Liver (tissue), 9 donors: ENCODE results near the gene CCDC88C. TPM values are rescaled to one million over a fixed set of nuclear protein-coding genes. Genes with fewer than 3 reads are reported as not detected.

ENCODE experiments used
- DNase-seq: peaks from one replicate; pipeline ENCODE4 v3.0.0-alpha.2; 2017; ENCODE audit warnings: low spot score
- H3K27ac ChIP-seq, 2 donors: one replicate each; pipeline ENCODE4 v1.7.0; 2013; ENCODE audit warnings: inconsistent platforms in 2 of 2, low read length in 2 of 2, control low read depth in 1 of 2, low read depth in 1 of 2, mild to moderate bottlenecking in 1 of 2
- H3K27me3 ChIP-seq, 4 donors: one replicate each; pipeline versions ENCODE4 v1.6.1 to v1.7.0; 2013; ENCODE audit warnings: low read length in 3 of 4, inconsistent platforms in 1 of 4, mild to moderate bottlenecking in 1 of 4, moderate library complexity in 1 of 4; ENCODE audit not compliant: control insufficient read depth in 4 of 4, insufficient read depth in 4 of 4
- H3K36me3 ChIP-seq, 4 donors: one replicate each; pipeline versions ENCODE4 v1.6.1 to v1.7.0; 2013; ENCODE audit warnings: low read length in 3 of 4, mild to moderate bottlenecking in 3 of 4, low read depth in 1 of 4, moderate library complexity in 1 of 4; ENCODE audit not compliant: control insufficient read depth in 4 of 4, insufficient read depth in 3 of 4
- H3K4me1 ChIP-seq, 4 donors: one replicate each; pipeline versions ENCODE4 v1.6.1 to v1.7.0; 2013; ENCODE audit warnings: low read length in 3 of 4, mild to moderate bottlenecking in 3 of 4, moderate library complexity in 1 of 4; ENCODE audit not compliant: control insufficient read depth in 4 of 4, insufficient read depth in 4 of 4
- H3K4me3 ChIP-seq, 3 donors: one replicate each; pipeline versions ENCODE4 v1.6.1 to v1.7.0; 2013; ENCODE audit warnings: low read length in 3 of 3, control low read depth in 1 of 3, low read depth in 1 of 3, mild to moderate bottlenecking in 1 of 3
- H3K9ac ChIP-seq, 2 donors: one replicate each; pipeline ENCODE4 v1.7.0; 2013; ENCODE audit warnings: low read length in 2 of 2, mild to moderate bottlenecking in 2 of 2, moderate library complexity in 2 of 2, control low read depth in 1 of 2, low read depth in 1 of 2
- H3K9me3 ChIP-seq, 4 donors: one replicate each; pipeline versions ENCODE4 v1.6.1 to v1.7.0; 2013; ENCODE audit warnings: low read length in 3 of 4; ENCODE audit not compliant: control insufficient read depth in 4 of 4
- CTCF ChIP-seq: fragments of 150-350 bp; IDR thresholded peaks from 2 replicates; pipeline ENCODE4 v1.5.1; 2017; ENCODE audit warnings: improper control_type of control experiment, low read depth, low read length; ENCODE audit not compliant: missing input control
- EGR1 ChIP-seq, 2 donors: IDR thresholded peaks; 2 replicates each; pipeline ENCODE4 v1.6.1; 2016 to 2018; ENCODE audit warnings: antibody characterized with exemption in 2 of 2, low read depth in 2 of 2
- FOXA1 ChIP-seq: IDR thresholded peaks from 2 replicates; pipeline ENCODE4 v1.6.1; 2016; ENCODE audit warnings: antibody characterized with exemption
- FOXA2 ChIP-seq: IDR thresholded peaks from 2 replicates; pipeline ENCODE4 v1.6.1; 2016; ENCODE audit warnings: antibody characterized with exemption
- GABPA ChIP-seq, 2 donors: IDR thresholded peaks in 1 of 2; conservative IDR thresholded peaks in 1 of 2; 2 replicates each; pipeline ENCODE4 v1.6.1; 2016; ENCODE audit warnings: antibody characterized with exemption in 2 of 2, mild to moderate bottlenecking in 1 of 2, moderate library complexity in 1 of 2
- HNF4G ChIP-seq: IDR thresholded peaks from 2 replicates; pipeline ENCODE4 v1.6.1; 2016; ENCODE audit warnings: antibody characterized with exemption
- JUND ChIP-seq, 2 donors: IDR thresholded peaks; 2 replicates each; pipeline ENCODE4 v1.6.1; 2016; ENCODE audit warnings: antibody characterized with exemption in 2 of 2
- MAX ChIP-seq: IDR thresholded peaks from 2 replicates; pipeline ENCODE4 v1.6.1; 2016; ENCODE audit warnings: antibody characterized with exemption
- NR2F2 ChIP-seq: IDR thresholded peaks from 2 replicates; pipeline ENCODE4 v1.6.1; 2016; ENCODE audit warnings: antibody characterized with exemption
- REST ChIP-seq: IDR thresholded peaks from 2 replicates; pipeline ENCODE4 v1.6.1; 2016; ENCODE audit warnings: antibody characterized with exemption, mild to moderate bottlenecking
- RXRA ChIP-seq, 2 donors: IDR thresholded peaks; 2 replicates each; pipeline ENCODE4 v1.6.1; 2017 to 2018; ENCODE audit warnings: antibody characterized with exemption in 2 of 2, mild to moderate bottlenecking in 1 of 2
- ZBTB33 ChIP-seq: IDR thresholded peaks from 2 replicates; pipeline ENCODE4 v1.6.1; 2016; ENCODE audit warnings: antibody characterized with exemption
- WGBS: extraction: QIAGEN DNeasy Blood & Tissue Kit; methylation state at CpG from one replicate; pipeline ENCODE4 v1.1.7; 2013; 5-methylcytosine and 5-hydroxymethylcytosine counted together
- polyA plus RNA-seq, 2 donors: library from polyadenylated mRNA; stranded (reverse) in 1 of 2; unstranded in 1 of 2; fragments of 200-250 nt in 1 of 2; fragments of >200 nt in 1 of 2; fragmentation: Nextera tagmentation in 1 of 2; extraction: Ambion mirVana in 1 of 2; gene quantifications; one replicate each; pipeline versions ENCODE4 v1.2.1 to v1.2.3, GENCODE V29; 2013 to 2015
- total RNA-seq, 2 donors: library from RNA; depleted of rRNA; stranded (reverse); fragments of >200 nt; gene quantifications; one replicate each; pipeline ENCODE4 v1.2.3, GENCODE V29; 2014
- TF ChIP-seq, protein P1 (sequence below): IDR thresholded peaks from 2 replicates; pipeline ENCODE4 v1.6.1; 2016; ENCODE audit warnings: antibody characterized with exemption
- donor health status: healthy.
- donor health status: healthy.
- donor health status: healthy.
- donor health status: healthy.
- donor health status: healthy.

CCDC88C gene
- total and polyA plus RNA-seq, 4 donors: 1.3 to 10.8 (median 4.0) TPM

- TF ChIP-seq GABPA (IDR thresholded peaks at IDR 0.05 in 1 of 2, conservative IDR thresholded peaks at IDR 0.05 in 1 of 2): no peak
- TF ChIP-seq MAX: no peak
- TF ChIP-seq REST: no peak
- no peak for TF ChIP-seq ZBTB33
- no peak for TF ChIP-seq FOXA2
- TF ChIP-seq NR2F2: no peak
- TF ChIP-seq HNF4G: no peak
- TF ChIP-seq, protein P1, sequence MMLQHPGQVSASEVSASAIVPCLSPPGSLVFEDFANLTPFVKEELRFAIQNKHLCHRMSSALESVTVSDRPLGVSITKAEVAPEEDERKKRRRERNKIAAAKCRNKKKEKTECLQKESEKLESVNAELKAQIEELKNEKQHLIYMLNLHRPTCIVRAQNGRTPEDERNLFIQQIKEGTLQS: no peak
- TF ChIP-seq FOXA1: no peak
- no peak for TF ChIP-seq EGR1 (IDR thresholded peaks at IDR 0.05; ENCODE audit: low read depth in 2 of 2)
- no peak for TF ChIP-seq JUND (IDR thresholded peaks at IDR 0.05)
- no peak for TF ChIP-seq CTCF
- Histone ChIP-seq H3K27ac (no peak overlapping the region), H3K9ac (no peak overlapping the region), H3K9me3 (no peaks in the 10 kb centered on the region), H3K36me3 (no peaks in the 10 kb centered on the region), H3K27me3 (no peaks in the 10 kb centered on the region), H3K4me1 (peaks cover 0 to 17% (median 8%) of the 10 kb centered on the region in 4 donors), H3K4me3 (no peak overlapping the region)
- WGBS: 85% methylated on average over 19 of the region's 19 CpGs
- no peak for DNase-seq
Measured at GRCh38 chr14:91387169-91387835, 30.3 kb downstream of the CCDC88C start.

DNA sequence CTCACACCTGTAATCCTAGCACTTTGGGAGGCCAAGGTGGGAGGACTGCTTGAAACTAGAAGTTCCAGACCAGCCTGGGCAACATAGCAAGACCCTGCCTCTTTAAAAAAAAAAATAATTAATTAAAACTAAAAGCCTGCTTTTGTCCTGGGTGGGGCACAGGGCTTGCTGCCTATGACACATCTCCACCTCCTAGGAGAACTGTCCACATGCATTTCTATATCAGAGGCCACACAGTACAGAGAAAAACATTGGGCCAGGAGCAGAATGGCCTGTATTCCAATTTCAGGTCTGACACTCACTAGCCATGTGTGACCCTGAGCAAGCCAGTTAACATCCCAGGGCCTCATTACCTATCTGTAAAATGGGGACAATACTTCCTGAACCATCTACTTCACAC is 31.9 kb downstream of the CCDC88C start:
- Histone ChIP-seq H3K27me3 (no peaks in the 10 kb centered on the region), H3K36me3 (no peaks in the 10 kb centered on the region), H3K4me1 (peaks cover 0 to 16% (median 8%) of the 10 kb centered on the region in 4 donors), H3K9ac (no peak overlapping the region), H3K27ac (no peak overlapping the region), H3K9me3 (no peaks in the 10 kb centered on the region), H3K4me3 (no peak overlapping the region)
- DNase-seq: no peak
- no peak for TF ChIP-seq RXRA (IDR thresholded peaks at IDR 0.05)
